ENCODE measurements around the gene SMOC1.

The SMOC1 gene

GRCh38 chr14:69990323-69990722, 111.1 kb downstream of the SMOC1 start:
- DNase-seq (ENCODE audit: insufficient read length, low spot score), result no peak
- no peak for FAIRE-seq
- TF ChIP-seq POLR2A (IDR thresholded peaks at IDR 0.05; ENCODE audit: low read depth, low read length) (no peak), SPI1 (IDR thresholded peaks at IDR 0.05; ENCODE audit: low read depth, low read length) (no peak), POLR2AphosphoS5 (IDR thresholded peaks at IDR 0.05; ENCODE audit: low read depth, low read length) (no peak), PAX5 (IDR thresholded peaks at IDR 0.05; ENCODE audit: insufficient read depth, low read length, severe bottlenecking) (no peak), POU2F2 (IDR thresholded peaks at IDR 0.05; ENCODE audit: low read depth, low read length) (no peak), TAF1 (IDR thresholded peaks at IDR 0.05; ENCODE audit: low read depth, low read length) (no peak)

DNA sequence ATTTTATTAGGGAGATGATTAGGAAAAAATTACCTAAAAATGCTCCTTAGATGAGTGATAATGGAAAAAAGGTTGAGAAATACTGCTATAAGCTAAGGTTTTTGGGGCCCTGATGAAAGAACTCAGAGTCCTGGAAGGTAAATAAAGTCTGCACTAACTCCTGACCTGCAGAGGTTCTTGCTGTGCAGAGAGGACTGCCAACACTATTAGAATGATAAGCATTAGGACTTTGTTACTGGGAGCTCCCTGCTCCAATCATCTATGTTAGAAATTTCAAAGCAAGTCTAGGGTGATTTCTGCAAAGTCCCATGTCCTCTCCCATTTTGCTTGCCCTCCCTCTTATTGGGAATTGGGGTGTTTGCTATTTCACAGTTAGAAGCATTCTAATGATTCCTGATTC, 112.2 kb downstream of the SMOC1 start:
- no peak for TF ChIP-seq TAF1 (IDR thresholded peaks at IDR 0.05; ENCODE audit: low read depth, low read length)
- TF ChIP-seq POU2F2 (IDR thresholded peaks at IDR 0.05; ENCODE audit: low read depth, low read length), result no peak
- no peak for TF ChIP-seq POLR2AphosphoS5 (IDR thresholded peaks at IDR 0.05; ENCODE audit: low read depth, low read length)
- no peak for TF ChIP-seq POLR2A (IDR thresholded peaks at IDR 0.05; ENCODE audit: low read depth, low read length)
- no peak for TF ChIP-seq PAX5 (IDR thresholded peaks at IDR 0.05; ENCODE audit: insufficient read depth, low read length, severe bottlenecking)
- TF ChIP-seq SPI1 (IDR thresholded peaks at IDR 0.05; ENCODE audit: low read depth, low read length), result no peak
- DNase-seq (ENCODE audit: insufficient read length, low spot score) (no peak), FAIRE-seq (no peak)

GRCh38 chr14:69992564-69992963, 113.3 kb downstream of the SMOC1 start:
- no peak for FAIRE-seq
- DNase-seq (ENCODE audit: insufficient read length, low spot score), result no peak
- no peak for TF ChIP-seq POU2F2 (IDR thresholded peaks at IDR 0.05; ENCODE audit: low read depth, low read length)
- TF ChIP-seq TAF1 (IDR thresholded peaks at IDR 0.05; ENCODE audit: low read depth, low read length), result no peak
- no peak for TF ChIP-seq PAX5 (IDR thresholded peaks at IDR 0.05; ENCODE audit: insufficient read depth, low read length, severe bottlenecking)
- TF ChIP-seq POLR2AphosphoS5 (IDR thresholded peaks at IDR 0.05; ENCODE audit: low read depth, low read length), result no peak
- TF ChIP-seq SPI1 (IDR thresholded peaks at IDR 0.05; ENCODE audit: low read depth, low read length), result no peak
- TF ChIP-seq POLR2A (IDR thresholded peaks at IDR 0.05; ENCODE audit: low read depth, low read length), result no peak

DNA sequence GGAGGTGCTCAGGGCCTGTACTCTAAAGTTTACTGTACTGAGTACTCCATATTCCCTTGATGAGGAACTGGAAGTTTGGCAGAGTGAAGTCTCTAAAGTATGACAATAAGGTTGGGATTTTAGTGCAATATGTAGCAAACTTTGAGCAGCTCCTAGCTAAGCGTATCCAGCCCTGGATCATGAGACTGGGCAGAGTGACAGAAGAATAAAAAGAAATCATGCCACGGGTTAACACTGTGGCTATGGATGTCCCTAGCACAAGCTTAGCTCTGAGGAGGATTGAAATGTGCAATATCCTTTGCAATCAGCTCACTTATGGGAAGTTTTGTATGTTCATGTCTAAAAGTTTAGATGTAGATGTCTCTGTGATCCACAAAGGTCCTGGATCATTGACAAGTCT, 114.1 kb downstream of the SMOC1 start:
- no peak for DNase-seq (ENCODE audit: insufficient read length, low spot score)
- no peak for TF ChIP-seq SPI1 (IDR thresholded peaks at IDR 0.05; ENCODE audit: low read depth, low read length)
- no peak for TF ChIP-seq PAX5 (IDR thresholded peaks at IDR 0.05; ENCODE audit: insufficient read depth, low read length, severe bottlenecking)
- no peak for TF ChIP-seq POLR2AphosphoS5 (IDR thresholded peaks at IDR 0.05; ENCODE audit: low read depth, low read length)
- TF ChIP-seq TAF1 (IDR thresholded peaks at IDR 0.05; ENCODE audit: low read depth, low read length), result no peak
- TF ChIP-seq POU2F2 (IDR thresholded peaks at IDR 0.05; ENCODE audit: low read depth, low read length), result no peak
- no peak for TF ChIP-seq POLR2A (IDR thresholded peaks at IDR 0.05; ENCODE audit: low read depth, low read length)
- FAIRE-seq, result no peak

- TF ChIP-seq TAF1 (IDR thresholded peaks at IDR 0.05; ENCODE audit: low read depth, low read length), result no peak
- no peak for TF ChIP-seq SPI1 (IDR thresholded peaks at IDR 0.05; ENCODE audit: low read depth, low read length)
- no peak for TF ChIP-seq POLR2A (IDR thresholded peaks at IDR 0.05; ENCODE audit: low read depth, low read length)
- TF ChIP-seq PAX5 (IDR thresholded peaks at IDR 0.05; ENCODE audit: insufficient read depth, low read length, severe bottlenecking), result no peak
- TF ChIP-seq POLR2AphosphoS5 (IDR thresholded peaks at IDR 0.05; ENCODE audit: low read depth, low read length), result no peak
- TF ChIP-seq POU2F2 (IDR thresholded peaks at IDR 0.05; ENCODE audit: low read depth, low read length), result no peak
- DNase-seq (ENCODE audit: insufficient read length, low spot score) (no peak), FAIRE-seq (no peak)
These were observed 114.8 kb downstream of the SMOC1 start for GRCh38 chr14:69994002-69994401.

GRCh38 chr14:69996216-69996615, 117.0 kb downstream of the SMOC1 start:
- TF ChIP-seq PAX5 (IDR thresholded peaks at IDR 0.05; ENCODE audit: insufficient read depth, low read length, severe bottlenecking), result no peak
- no peak for TF ChIP-seq SPI1 (IDR thresholded peaks at IDR 0.05; ENCODE audit: low read depth, low read length)
- TF ChIP-seq POLR2AphosphoS5 (IDR thresholded peaks at IDR 0.05; ENCODE audit: low read depth, low read length), result no peak
- no peak for FAIRE-seq
- DNase-seq (ENCODE audit: insufficient read length, low spot score), result no peak

DNA sequence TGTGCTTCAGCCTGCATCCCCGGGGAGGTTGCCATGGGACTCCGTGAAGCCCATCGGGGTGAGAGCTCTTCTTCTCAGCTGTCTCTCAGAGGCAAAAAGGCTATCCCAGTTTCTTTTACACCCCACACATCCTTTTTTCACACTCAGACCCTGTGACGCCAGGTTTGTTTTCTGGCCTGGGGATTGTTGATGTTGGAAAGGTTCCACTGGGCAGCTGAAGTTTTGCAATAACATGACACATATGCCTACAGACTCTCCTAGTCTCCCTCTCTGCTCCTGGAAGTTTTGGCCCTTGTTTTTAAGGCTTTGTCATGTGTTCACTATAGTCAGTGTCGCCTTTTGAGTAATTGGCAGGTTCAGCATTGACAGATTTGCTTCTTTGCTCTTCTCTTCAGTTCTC, 118.6 kb downstream of the SMOC1 start:
- FAIRE-seq (no peak), DNase-seq (ENCODE audit: insufficient read length, low spot score) (no peak)
- TF ChIP-seq POLR2AphosphoS5 (IDR thresholded peaks at IDR 0.05; ENCODE audit: low read depth, low read length) (no peak), SPI1 (IDR thresholded peaks at IDR 0.05; ENCODE audit: low read depth, low read length) (no peak), POLR2A (IDR thresholded peaks at IDR 0.05; ENCODE audit: low read depth, low read length) (no peak), POU2F2 (IDR thresholded peaks at IDR 0.05; ENCODE audit: low read depth, low read length) (no peak), PAX5 (IDR thresholded peaks at IDR 0.05; ENCODE audit: insufficient read depth, low read length, severe bottlenecking) (no peak), TAF1 (IDR thresholded peaks at IDR 0.05; ENCODE audit: low read depth, low read length) (no peak)

DNA sequence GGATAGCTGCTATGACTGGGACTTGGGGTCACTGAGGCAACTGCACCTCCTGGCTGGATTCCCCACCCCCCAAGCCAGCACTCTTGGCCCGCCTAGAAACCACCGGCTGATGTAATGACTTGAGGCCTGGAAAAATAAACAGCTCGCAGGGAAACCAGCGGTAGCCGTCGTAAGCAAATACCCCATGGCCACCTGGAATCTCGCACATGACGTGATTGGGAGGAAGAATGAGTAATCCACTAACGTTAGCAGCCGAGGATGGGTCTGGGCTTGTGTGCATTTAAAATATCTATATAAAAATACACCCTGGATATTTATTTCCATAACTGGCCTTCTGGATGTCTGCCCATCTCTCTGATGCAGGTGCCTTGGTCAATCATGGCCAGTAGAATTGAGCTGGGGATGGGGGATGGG, 120.1 kb downstream of the SMOC1 start:
- no peak for DNase-seq (ENCODE audit: insufficient read length, low spot score)
- TF ChIP-seq POLR2A (IDR thresholded peaks at IDR 0.05; ENCODE audit: low read depth, low read length), result no peak
- no peak for TF ChIP-seq SPI1 (IDR thresholded peaks at IDR 0.05; ENCODE audit: low read depth, low read length)
- no peak for FAIRE-seq

DNA sequence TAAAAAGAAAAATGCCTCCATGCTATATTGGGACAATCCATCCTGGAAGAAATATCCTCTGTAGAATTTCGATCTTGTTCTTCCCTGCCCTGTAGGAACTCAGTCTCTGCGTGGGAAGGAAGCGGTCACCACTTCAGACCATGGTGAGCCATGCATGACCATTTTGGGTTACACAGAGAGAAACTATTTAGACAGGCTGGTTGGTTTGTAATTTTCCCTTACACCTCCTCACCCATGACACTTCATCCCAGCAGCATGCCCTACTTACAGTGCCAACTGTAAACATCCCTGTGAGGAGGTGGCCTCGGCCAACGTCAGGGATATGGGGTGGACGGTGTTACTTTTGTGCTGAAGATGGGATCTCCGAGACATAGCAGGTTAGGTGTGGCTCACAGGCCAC, 121.4 kb downstream of the SMOC1 start:
- TF ChIP-seq POU2F2 (IDR thresholded peaks at IDR 0.05; ENCODE audit: low read depth, low read length) (no peak), PAX5 (IDR thresholded peaks at IDR 0.05; ENCODE audit: insufficient read depth, low read length, severe bottlenecking) (peak; percentile 77), SPI1 (IDR thresholded peaks at IDR 0.05; ENCODE audit: low read depth, low read length) (0 out of 2 replicates have a peak, but pooled peaks have one; percentile 2)
- DNase-seq (ENCODE audit: insufficient read length, low spot score) (no peak), FAIRE-seq (peak; percentile 69)

DNA sequence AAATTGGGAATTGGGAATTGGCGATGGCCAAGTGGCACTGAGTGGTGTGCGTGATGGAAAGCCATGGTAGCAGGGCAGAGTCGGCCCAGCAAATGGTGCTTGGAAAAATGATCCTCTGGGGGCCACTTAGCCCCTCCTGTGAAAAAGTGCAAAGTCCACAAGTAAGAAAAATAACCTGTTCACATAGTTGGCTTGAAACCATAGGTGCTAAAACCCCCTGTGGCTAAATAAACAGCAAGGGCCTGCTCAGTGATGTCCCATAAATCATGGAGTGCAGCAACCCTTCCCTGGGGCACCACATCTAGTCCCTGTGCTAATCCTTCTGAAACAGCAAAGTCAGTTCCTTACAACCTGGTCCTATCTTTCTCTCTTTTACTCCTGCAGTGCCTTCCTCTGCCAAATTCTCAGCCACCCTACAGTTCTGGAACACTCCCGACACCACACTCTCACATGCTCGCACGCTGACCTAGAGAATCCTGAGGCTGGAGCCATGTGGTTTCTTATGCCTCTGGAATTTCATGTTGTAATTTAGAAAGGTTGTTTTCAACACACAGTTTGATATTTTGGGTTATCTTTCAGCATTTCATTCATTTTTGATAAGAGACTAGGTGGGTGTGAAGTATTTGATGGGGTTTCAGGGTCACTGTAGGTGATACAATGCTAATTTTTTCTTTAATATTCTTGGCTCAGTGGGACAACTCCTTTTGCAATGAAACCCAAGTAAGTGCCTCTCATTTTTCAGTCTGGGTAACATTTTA, 123.6 kb downstream of the SMOC1 start:
- DNase-seq (ENCODE audit: insufficient read length, low spot score) (no peak), FAIRE-seq (no peak)
- TF ChIP-seq POU2F2 (IDR thresholded peaks at IDR 0.05; ENCODE audit: low read depth, low read length) (no peak), TAF1 (IDR thresholded peaks at IDR 0.05; ENCODE audit: low read depth, low read length) (no peak), POLR2AphosphoS5 (IDR thresholded peaks at IDR 0.05; ENCODE audit: low read depth, low read length) (no peak), POLR2A (IDR thresholded peaks at IDR 0.05; ENCODE audit: low read depth, low read length) (no peak), SPI1 (IDR thresholded peaks at IDR 0.05; ENCODE audit: low read depth, low read length) (no peak), PAX5 (IDR thresholded peaks at IDR 0.05; ENCODE audit: insufficient read depth, low read length, severe bottlenecking) (no peak)
